Measurements from ENCODE around the gene NAA25.

The NAA25 gene

DNA sequence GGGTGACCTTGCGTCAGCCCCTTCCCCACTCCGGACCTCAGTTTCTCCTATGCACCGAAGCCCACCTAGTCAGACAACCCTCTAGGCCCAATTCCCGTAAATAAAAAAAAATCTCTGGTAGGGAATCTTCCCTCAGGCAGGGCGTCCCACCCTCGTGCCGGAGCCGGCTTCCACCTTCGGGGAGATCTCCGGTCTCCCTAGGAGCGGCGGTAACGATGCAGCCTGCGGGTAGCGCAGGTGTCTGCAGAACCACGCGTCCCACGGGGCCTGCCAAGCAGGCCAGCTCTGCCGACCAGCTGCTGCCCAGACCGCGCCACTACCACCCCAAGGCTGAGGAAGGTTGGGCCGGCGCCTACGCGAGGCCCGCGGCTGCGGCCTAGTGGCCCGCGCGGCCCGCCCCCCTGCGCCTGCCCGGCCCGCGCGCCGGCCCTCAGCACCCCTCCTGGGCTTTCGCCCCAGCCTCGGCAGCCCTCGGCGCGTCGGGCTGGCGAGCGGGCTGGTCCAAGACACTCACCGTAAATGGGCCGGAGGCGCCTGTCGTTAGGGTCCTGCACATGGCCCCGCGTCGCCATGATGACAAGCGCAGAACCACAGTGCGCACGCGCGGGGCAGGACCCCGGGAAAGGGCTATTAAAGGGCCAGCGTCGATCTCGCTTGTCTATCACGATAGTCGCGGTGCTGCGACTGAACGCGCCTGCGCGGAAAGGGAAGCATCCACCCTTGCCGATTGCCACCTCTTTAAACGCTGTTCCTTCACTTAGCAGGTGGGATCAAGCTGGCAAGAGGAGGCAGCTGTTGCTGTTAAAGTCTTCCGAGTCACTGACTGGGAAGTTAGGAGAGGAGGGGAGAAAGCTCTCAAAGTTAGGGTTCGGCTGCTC lies at the start of gene NAA25:
Gene NAA25, minus strand, starts transcription at position 582 of the 878 bp plus-strand sequence. Its CDS starts 10 bp downstream, at position 572.
- peak; percentile 80 to 87 for DNase-seq

DNA sequence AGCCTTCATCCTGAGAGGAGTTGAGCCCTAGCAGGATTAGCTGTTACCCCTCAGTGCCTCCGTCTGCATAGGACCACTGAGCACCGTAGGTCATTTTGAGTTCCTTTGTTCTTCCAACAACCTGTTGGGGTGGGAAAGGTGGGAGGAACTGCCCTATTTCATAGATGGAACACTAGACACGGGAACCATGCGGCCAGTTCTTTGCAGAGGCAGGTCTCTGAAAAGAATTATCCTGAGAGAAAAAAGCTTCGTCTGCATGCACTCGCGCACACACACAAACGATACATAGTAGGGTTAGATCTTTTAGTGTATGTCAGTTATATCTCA lies 45.3 kb upstream of the NAA25 start:
- DNase-seq = no peak

DNA sequence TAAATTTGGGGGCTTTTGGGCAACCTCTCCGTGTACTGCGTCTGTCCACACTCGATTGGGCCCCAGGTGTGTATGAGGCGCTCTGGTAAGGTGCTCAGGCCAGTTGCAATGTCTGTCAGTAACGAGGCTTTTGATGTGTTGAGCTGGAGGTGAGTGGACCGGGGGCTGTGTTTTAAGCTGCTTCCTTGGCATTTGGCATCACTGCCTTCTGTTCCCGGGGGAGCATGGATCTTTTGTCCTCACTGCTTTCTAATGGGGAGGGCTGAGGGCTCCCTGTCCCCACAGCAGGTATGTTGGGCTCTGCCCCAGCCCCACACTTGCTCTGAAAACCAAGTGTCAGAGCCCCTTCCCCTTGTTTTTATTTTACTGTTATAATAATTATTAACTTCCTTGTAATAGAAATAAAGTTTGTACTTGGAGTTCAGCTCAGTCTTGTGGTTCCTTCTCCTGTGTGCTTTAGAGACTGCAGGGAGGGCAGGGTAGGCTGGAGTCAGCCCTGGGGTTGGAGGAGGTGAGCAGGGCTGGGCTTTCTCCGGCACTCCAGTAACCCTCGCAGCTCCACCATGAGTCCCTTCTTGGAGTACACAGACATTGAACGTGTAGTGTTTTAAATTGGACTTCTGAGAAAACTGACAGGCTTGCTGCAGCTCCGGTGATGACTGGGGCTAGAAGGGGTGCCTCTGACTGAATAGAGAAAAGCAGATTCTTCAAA lies 44.8 kb upstream of the NAA25 start:
- DNase-seq = no peak

DNA sequence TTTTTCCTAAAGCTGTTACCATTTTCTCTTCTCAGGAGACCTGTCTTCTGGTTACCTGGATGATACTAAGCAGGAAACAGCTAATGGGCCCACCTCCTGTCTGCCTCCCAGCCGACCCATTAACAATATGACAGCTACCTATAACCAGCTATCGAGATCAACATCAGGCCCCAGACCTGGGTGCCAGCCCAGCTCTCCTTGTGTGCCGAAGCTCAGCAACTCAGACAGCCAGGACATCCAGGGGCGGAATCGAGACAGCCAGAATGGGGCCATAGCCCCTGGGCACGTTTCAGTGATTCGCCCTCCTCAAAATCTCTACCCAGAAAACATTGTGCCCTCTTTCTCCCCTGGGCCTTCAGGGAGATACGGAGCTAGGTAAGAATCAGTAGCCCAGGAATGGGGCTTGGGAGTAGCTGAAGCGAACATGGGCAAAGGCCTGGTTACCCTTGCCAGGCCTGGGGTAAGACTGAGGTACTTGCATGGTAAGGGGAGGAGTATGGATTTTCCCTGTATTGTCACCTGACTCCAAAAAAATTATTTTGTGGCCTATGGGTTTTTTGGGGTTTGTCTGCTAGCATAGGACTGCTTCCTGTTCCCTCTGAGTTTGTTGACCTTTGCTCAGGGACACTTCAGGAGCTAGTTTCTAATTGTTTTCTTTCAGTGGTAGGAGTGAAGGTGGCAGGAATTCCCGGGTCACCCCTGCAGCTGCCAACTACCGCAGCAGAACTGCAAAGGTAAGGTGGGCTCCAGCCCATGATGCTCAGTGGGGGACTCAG lies 43.4 kb upstream of the NAA25 start:
- DNase-seq = no peak

DNA sequence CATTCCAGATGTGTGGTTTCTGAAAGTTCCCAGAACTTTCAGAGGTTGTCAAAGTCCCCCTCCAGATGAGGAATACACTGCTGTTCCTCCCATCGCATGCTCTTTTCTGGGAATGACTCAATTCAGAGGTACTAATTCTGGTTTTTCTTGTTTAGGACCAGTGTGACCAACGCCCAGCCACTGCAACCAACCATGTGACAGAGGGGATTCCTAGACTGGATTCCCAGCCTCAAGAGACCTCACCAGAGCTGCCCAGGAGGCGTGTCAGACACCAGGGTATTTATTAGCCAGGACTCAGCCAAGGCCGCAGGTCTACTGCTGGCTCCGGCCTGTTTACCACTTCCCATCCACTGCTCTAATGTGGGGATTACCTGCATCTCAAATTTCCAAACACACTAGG lies 41.0 kb upstream of the NAA25 start:
- DNase-seq = no peak

DNA sequence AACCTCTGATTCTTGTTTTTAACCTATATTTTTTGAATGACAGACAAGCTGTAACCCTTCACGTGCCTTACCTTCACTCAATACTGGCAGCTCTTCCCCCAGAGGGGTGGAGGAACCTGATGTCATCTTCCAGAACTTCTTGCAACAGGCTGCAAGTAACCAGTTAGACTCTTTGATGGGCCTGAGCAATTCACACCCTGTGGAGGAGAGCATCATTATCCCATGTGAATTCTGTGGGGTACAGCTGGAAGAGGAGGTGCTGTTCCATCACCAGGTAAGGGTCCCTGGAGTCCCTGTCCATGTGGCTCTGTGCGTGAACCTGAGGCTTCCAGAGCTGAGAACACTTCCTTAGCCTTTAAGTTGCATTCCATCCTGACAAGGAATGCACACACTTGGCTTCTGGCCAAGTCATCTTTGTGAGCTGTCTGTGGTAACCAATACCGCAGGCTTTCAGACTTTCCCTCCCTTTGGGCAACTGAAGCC lies 39.5 kb upstream of the NAA25 start:
- peak in 1 of 2 experiments; percentile 5 for DNase-seq

DNA sequence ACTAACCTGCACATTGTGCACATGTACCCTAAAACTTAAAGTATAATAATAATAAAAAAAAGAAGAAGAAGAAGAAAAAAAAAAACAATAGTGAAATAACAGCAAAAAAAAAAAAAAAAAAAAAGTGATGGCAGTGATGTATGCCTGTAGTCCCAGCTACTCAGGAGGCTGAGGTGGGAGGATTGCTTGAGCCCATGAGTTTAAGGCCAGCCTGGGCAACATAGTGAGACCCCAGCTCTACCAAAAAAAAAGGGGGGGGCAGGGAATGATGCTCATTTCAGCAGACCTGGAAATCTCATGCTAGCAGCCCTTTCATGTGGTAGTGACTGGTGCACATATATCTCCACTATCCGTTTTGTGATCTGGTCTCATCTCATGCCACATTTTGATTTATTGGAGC lies 37.5 kb upstream of the NAA25 start:
- DNase-seq = no peak

DNA sequence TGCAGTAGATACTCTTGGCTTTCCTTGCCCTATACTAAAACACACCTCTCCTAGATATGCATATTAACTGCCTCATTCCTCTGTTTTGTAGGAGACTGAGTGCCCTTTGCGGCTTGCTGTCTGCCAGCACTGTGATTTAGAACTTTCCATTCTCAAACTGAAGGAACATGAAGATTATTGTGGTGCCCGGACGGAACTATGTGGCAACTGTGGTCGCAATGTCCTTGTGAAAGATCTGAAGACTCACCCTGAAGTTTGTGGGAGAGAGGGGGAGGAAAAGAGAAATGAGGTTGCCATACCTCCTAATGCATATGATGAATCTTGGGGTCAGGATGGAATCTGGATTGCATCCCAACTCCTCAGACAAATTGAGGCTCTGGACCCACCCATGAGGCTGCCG lies 32.1 kb upstream of the NAA25 start:
- DNase-seq = no peak

DNA sequence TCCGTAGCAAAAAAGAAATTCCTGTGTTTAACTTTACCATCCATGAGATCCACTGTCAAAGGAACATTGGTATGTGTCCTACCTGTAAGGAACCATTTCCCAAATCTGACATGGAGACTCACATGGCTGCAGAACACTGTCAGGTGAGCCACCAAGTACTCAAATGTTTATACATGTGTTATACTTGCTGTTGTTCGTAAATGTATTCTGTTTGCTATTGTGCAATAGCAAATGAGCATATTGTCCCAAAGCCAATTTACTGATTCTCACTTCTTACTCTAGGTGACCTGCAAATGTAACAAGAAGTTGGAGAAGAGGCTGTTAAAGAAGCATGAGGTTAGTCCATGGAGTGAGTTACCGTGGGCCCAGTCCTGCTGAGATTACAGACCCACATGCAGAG lies 26.1 kb upstream of the NAA25 start:
- no peak for DNase-seq

DNA sequence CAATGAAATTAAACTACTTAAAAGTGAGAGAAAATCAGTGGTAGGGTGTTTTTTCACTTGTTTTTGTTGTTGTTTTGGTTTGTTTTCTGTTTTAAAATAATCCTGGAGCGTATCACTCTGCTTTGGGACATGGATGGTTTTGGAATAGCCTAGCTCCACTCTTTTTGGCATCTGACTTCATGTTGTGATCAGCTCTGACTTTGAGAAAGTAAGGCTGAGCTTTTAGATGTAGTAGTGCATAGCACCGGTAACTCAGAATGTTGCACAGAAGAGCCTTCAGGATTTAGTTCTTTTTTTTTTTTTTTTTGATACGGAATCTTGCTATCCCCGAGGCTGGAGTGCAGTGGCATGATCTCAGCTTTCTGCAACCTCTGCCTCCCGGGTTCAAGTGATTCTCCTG lies 24.8 kb upstream of the NAA25 start:
- no peak for DNase-seq

DNA sequence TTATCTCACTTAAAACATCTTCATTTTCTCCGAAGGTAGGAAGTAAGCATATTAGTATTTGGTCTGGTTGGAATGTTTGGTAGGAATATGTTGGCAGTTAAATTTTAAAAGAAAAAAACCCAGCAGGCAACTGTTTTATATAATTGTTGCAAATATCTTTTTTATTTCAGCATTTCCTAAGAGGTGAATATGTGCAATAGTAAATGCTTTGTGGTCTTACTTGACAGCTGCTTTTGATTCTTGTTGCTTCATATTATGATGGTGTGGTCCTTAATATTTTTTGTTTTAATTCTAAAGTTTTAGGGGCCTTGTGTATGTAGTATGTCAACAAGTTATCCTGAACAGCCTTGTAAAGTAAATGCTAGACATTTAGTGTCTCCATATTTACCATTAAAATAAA lies 23.1 kb upstream of the NAA25 start:
- DNase-seq = no peak

DNA sequence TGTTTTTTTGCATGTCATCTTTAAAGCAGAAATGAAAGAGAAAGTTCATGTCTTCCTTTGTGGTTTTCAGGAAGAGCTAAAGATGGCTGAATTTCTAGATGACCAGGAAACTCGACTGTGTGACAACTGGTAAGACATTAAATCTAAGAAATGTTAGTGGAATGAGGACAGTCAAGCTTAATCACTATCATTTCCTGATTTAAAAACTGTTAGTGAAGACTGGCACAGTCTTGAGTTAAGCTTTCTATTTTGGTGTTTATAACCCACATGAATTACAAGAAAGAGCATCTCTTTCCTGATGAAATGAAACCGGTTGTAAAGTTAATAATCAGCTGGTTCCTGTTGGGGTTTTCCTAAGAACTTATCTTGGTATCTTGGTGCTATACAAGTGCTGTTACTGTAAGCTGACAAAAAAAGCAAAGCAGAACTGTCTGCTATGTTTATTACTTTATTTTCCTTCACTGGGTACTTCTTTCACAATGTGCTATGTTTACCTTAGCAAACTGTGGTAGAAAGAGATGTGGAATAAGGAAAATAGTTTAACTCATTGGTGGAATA lies 21.9 kb upstream of the NAA25 start:
- no peak for DNase-seq

DNA sequence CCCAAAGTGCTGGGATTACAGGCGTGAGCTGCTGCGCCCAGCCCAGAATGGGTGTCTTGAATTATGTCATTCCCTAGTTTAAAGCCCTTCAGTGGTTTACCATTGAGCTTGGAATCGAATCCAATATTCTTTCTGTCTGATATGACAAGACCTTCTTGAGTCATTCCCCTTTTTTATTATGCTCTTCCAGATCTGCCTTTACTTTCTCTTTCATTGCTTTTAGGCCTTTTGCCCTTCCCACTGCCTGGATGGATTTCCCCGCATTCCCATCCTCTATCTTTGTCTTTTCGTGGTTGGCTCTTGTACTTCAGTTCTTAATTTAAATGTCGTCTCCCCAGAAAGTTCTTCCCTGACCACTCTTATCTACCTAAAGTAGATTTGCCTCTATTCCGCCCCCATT lies 18.3 kb upstream of the NAA25 start:
- no peak for DNase-seq

DNA sequence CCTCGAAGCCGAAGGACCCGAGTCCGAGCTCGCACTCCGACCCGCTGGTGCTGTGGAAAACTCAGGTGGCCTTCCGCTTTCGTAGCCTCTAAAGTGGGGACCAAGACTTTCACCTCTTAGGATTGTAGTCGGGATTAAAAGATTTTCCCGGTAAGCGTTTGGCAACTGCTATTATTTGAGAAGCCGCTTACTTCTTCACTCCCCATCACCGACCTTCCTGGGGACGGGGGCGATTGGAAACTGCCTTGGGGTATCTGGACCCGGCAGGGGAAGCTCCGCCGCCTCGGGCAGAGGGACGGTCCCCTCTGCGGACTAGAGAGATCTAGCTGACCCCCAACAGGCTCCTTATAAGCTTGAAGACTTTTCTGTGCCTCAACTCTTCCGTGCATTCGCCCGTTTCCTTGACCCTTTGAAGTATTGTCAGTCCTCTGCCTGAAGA lies 17.4 kb upstream of the NAA25 start:
- DNase-seq = no peak

DNA sequence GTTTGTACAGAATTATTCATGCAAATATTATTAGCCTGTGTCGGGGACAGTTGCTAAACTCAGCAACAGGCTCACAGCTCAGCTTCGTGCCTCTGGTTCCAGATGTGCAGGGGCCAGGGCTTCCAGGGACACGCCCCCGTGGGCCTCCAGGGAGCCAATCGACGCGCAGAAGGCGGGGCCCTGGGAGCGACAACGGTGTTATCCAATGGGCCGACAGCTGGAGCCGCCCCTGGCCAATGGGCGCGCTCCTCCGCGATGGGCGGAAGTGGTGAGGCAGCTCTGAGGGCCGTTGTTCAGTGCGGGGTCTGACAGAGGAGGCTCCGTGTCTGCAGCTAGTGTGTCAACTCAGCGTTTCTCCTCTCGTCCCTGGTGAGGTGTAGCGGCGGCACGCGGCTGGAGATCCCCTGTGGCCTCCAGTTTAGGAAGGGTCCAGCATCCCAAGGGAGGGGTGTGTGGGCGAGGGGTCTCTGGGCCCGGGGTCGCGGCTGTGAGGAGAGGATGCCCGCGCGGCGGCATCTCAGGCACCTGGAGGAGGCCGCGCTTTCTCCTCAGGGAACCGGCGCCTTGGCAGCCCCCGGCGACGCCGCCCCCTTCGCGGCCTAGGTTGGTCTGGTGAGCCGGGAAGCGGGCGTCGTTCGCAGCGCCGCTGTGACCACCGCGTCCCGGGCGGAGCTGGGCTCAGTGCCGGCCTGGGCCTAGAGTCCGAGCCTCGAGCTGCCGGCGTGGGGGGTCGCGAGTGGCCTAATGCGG lies 16.8 kb upstream of the NAA25 start, which contains the start of gene TRAFD1:
Gene TRAFD1, plus strand, starts transcription at position 311 of the 750 bp plus-strand sequence. CDS start 4,963 bp downstream, outside the sequence.
- DNase-seq = peak; percentile 90 to 96

DNA sequence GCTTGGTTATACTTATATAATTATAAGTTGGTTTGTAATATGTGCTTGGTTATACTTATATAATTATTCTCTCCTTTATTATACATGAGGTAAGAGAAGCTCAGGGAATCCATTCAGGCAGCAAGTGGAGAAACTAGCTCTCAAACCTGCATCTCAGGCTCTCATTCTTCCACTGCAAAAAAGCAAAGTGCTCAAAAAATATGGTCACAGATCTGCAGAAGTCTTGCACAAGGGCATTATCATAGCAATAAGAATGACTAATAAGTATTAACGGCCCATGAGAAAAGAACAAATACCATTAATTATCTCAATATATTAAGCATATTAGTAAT lies 16.3 kb upstream of the NAA25 start:
- DNase-seq = no peak

DNA sequence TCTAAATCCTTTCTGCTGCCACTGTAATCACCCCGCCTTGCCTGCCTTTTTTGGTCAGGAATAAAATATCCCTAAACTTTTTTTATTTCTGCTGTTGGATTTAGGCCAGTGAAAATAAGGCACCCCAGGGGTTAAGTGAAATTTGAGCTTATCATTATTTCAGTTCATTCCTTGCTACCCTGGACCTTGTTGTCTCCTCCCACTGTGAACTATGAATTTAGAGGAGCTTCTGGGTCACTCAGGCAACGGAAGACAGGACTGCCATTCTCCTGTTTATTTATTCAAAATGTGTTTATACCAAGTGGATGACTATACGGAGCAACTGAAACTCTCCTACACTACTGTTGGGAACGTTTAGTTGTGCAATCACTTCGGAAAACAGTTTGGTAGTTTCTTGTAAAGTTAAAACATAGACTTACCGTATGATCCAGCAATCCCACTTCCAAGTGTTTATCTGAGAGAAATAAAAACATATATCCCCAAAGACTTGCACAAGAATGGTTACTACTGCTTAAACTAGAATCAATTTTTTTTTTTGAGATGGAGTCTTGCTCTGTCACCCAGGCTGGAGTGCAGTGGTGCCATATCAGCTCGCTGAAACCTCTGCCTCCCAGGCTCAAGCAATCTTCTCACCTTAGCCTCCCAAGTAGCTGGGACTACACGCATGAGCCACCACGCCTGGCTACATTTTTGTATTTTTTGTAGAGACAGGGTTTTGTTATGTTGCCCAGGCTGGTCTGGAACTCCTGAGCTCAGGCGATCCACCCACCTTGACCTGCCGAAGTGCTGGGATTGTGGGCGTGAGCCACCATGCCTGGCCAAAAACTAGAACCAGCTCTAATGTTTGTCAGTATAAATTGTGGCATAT lies 14.5 kb upstream of the NAA25 start:
- no peak for DNase-seq

DNA sequence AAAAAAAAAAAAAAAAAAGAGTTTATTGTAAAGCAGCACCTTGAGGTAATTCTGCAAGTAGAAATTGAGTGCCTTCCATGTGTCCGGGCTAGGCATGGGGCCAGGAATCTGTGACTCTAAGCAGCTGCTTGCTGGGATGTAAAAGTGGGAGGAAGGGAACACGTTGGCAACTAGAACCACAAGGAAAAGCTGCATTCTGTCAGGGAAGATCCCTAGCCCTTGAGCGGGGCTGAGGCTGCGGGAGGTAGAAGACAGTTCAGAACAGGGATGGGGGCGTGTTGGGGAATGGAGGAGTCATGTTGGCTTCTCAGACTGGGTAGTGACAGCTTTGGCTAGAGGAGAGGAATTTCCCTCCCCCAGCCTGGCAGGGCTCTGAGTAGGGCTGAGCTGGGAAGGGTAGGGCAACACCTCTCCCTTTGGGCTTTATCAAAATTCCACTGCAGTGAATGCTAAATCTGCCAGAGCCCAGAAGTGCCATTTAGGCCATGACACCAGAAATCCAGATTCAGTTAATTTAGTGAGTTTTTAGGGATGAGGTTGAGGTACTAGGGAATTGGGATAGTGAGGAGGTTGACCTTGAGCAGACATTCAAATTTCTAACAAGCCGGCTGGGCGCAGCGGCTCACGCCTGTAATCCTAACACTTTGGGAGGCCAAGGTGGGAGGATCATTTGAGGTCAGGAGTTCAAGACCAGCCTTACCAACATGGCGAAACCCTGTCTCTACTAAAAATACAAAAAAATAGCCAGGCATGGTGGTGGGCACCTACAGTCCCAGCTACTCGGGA lies 13.4 kb upstream of the NAA25 start:
- peak in 1 of 2 experiments; percentile 80 for DNase-seq

DNA sequence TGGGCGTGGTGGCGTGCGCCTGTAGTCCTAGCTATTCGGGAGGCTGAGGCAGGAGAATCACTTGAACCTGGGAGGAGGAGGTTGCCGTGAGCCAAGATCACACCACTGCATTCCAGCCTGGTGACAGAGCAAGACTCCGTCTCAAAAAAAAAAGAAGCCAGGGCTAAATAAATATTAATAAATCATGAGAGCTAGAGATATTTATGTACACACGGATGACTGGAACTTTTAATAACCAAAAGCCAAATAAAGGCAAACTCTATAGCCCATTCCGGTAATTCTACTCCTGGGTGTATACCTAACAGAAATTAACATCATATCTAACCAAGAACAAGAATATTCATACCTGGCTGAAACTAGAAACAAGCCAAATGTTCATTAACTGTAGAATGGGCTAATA lies 9.1 kb upstream of the NAA25 start:
- no peak for DNase-seq

Measured in NCI-H446 (cell line).